NB4 (cell line): ENCODE data around the gene COBL.

Experiments
- DNase-seq: peaks from one replicate; pipeline ENCODE4 v3.0.0; 2010; ENCODE audit warnings: low read depth
- H3K4me3 ChIP-seq: one replicate; pipeline ENCODE4 v1.5.1; 2011; ENCODE audit warnings: mild to moderate bottlenecking, low read depth, low read length, moderate library complexity
- MYC ChIP-seq: IDR thresholded peaks from 2 replicates; pipeline ENCODE4 v1.6.1; 2011; ENCODE audit warnings: low read depth, low read length
- POLR2A ChIP-seq: IDR thresholded peaks from 2 replicates; pipeline ENCODE4 v1.6.1; 2011; ENCODE audit warnings: mild to moderate bottlenecking; ENCODE audit not compliant: insufficient read length; ENCODE audit errors: extremely low read depth
- TF ChIP-seq, protein P1 (sequence below): IDR thresholded peaks from 2 replicates; pipeline ENCODE4 v1.6.1; 2011; ENCODE audit warnings: low read depth, low read length
- TF ChIP-seq, protein P2 (sequence below): IDR thresholded peaks from one replicate; pipeline ENCODE4 v1.5.1; 2012; ENCODE audit warnings: low read depth, low read length

COBL gene

DNA sequence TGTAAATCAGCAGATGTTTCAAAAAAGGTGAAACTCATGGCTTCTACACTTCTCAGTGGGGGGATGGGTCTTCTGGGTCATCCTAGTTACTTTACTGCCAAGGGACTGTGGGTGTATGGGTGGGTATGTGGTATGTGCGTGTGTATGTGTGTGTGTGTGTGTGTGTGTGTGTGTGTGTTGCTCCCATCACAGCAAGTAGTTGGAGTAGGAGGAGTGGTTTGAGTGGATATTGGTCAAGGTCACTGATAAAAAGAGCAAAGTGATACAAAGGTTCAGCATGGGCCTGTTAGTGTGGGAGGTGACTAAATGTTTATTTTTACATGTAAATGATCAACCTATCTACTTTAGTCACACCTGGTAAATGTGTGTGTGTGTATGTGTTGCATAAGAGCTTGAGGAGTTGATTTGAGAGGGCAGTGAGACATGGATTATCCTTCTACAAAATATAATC lies 11.8 kb upstream of the COBL start:
- TF ChIP-seq POLR2A (no peak), MYC (no peak)
- TF ChIP-seq, protein P1, sequence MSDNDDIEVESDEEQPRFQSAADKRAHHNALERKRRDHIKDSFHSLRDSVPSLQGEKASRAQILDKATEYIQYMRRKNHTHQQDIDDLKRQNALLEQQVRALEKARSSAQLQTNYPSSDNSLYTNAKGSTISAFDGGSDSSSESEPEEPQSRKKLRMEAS = no peak
- TF ChIP-seq, protein P2, sequence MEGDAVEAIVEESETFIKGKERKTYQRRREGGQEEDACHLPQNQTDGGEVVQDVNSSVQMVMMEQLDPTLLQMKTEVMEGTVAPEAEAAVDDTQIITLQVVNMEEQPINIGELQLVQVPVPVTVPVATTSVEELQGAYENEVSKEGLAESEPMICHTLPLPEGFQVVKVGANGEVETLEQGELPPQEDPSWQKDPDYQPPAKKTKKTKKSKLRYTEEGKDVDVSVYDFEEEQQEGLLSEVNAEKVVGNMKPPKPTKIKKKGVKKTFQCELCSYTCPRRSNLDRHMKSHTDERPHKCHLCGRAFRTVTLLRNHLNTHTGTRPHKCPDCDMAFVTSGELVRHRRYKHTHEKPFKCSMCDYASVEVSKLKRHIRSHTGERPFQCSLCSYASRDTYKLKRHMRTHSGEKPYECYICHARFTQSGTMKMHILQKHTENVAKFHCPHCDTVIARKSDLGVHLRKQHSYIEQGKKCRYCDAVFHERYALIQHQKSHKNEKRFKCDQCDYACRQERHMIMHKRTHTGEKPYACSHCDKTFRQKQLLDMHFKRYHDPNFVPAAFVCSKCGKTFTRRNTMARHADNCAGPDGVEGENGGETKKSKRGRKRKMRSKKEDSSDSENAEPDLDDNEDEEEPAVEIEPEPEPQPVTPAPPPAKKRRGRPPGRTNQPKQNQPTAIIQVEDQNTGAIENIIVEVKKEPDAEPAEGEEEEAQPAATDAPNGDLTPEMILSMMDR = no peak
- H3K4me3 ChIP-seq = no peak overlapping the region
- no peak for DNase-seq

DNA sequence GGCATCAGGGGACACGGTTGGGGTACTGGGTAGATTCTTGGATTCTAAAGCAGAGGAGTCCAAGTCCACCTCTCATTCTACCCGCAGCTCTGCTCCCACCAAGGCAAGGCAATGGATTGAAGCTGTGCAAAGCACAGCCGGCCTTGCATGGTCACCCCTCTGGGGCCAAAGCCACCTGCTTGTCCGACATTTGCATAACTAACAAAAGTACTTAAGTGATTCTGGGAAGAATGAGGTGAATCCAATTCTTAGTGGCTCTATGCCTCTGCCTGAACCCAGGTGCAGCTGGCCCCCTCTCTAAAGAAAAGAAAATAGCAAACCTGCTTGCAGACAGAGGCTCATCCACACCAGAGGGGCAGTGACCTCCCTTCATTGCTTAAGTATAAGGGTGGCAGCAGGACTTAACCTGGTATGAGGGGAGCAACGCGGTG lies 10.7 kb upstream of the COBL start:
- DNase-seq = no peak
- TF ChIP-seq, protein P1 = no peak
- no peak for TF ChIP-seq POLR2A
- no peak for TF ChIP-seq MYC
- TF ChIP-seq, protein P2 = no peak
- no peak overlapping the region for H3K4me3 ChIP-seq

DNA sequence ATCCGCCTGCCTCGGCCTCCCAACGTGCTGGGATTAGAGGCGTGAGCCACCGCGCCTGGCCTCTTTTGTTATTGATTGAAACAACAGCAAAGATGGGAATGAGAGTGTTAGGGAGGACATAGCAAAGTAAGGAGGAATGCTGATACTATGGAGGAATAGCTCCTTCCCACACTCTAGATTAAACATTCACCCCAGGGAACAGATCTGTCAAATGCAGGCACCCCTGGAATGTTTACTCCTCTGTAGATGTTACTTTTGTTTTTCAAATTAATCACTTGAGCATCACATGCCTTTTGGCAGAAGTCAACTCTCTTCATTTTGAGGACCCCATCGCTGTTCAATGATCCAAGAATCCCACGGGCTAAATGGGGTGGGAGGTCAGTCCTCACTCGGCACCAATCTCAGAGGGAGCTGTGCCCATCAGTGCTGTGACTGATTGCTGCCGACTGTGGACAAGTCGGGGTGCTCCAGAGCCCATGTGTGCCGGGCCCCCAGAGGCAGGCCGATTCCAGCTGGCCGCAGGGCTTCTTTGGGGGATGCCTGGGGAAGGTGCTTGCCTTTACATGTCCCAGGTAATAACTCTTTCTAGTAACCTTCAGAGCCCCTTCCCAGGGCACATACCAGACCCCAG lies 10.2 kb upstream of the COBL start:
- no peak for DNase-seq
- H3K4me3 ChIP-seq = no peak overlapping the region
- TF ChIP-seq MYC (no peak), POLR2A (no peak)
- TF ChIP-seq, protein P1 = no peak
- TF ChIP-seq, protein P2 = no peak

DNA sequence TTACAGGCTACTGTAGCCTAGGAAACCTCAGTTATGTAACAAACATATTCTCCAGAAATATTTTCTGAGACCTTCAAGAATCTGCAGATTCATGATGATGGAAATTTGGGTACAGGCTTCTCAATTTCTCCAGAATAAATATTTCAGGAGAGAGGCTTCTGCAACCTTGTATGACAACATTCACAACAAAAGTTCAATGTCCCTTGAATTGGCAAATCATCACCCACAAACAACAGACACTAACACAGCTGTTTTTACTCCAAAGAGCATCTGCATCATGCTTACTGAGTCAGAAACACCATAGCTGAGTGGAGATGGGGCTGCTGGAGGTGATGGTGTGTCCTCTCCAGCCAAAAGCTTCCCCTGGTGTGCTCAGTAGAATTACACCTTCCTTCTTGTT lies 9.3 kb upstream of the COBL start:
- no peak for DNase-seq

DNA sequence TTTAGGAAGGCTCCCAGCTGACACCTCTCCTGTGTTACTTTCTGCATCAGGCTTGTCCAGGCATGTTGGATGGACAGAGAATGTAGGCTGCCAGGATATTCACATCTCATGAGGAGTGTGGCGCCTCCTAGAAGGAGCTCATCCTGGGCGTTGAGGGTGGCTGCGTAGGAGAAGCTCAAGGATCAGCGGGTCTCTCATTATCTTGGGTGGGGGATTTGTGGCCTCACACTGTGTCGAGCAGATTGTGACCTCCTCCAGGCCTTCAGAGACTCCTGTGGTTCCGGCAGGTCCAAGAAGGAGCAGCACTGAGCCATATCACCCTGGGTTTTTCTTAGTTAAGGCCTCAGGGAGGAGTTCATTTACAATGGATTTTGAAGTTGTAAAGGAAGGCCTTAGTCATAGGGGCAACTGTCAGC lies 8.7 kb upstream of the COBL start:
- TF ChIP-seq POLR2A (no peak), MYC (no peak)
- TF ChIP-seq, protein P2 = no peak
- TF ChIP-seq, protein P1 = no peak
- no peak overlapping the region for H3K4me3 ChIP-seq
- DNase-seq = no peak

More for the DNA sequence above, 9.3 kb upstream of the COBL start:
- H3K4me3 ChIP-seq = no peak overlapping the region
- TF ChIP-seq, protein P1 = no peak
- TF ChIP-seq POLR2A (no peak), MYC (no peak)
- TF ChIP-seq, protein P2 = no peak
